ENCODE measurements around the gene STXBP2. TPM values are rescaled to one million over a fixed set of nuclear protein-coding genes. Genes with fewer than 3 reads are reported as not detected.
"Not testable (repeated sequence)": the region's sequence is repeated elsewhere in the genome, so short reads cannot be mapped to it uniquely, and the experiment has no call there.

The STXBP2 gene
- total RNA-seq, 5 donors from 2014 or later (not counting 1 experiment from before 2014, with no cell fraction given) = 185 to 229 (median 228) TPM

- Histone ChIP-seq H3K4me1 (ENCODE audit: control insufficient read depth in 1 of 2, extremely low read depth in 1 of 2, insufficient read depth in 2 of 2, low read length in 2 of 2) (peaks cover 0 to 31% of the 10 kb centered on the region in 2 experiments), H3K9me3 (no peaks in the 10 kb centered on the region), H3K4me3 (ENCODE audit: control insufficient read depth in 1 of 2, extremely low read depth in 1 of 2, low read length in 1 of 2) (no peak overlapping the region), H3K36me3 (ENCODE audit: control insufficient read depth in 2 of 2, extremely low read depth in 1 of 2, insufficient read depth in 1 of 2, low read length in 1 of 2) (peaks cover 9 to 34% of the 10 kb centered on the region in 2 donors), H3K27ac (ENCODE audit: low read length) (no peak overlapping the region), H3K27me3 (replicated peaks in 1 of 2; ENCODE audit: control insufficient read depth in 2 of 2, extremely low read depth in 1 of 2, insufficient read depth in 2 of 2, low read length in 1 of 2) (peaks cover 0 to 2% of the 10 kb centered on the region in 2 experiments)
- no peak for DNase-seq
- WGBS (ENCODE audit: insufficient coverage) = 95% methylated on average over 19 of the region's 43 CpGs
- Mint-ChIP-seq H3K4me3 (no peak overlapping the region), H3K4me1 (peaks cover 25 to 30% (median 26%) of the 10 kb centered on the region in 3 donors), H3K9me3 (no peaks in the 10 kb centered on the region), H3K27ac (no peak overlapping the region), H3K36me3 (peaks cover 17% of the 10 kb centered on the region), H3K27me3 (no peaks in the 10 kb centered on the region)
- POLR2A ChIA-PET = interaction anchor here in 1 of 2 donors (0.5 kb wide), 1 partner anchor 218 kb away, joined by 4 read pairs; no protein-coding TSS in a partner anchor
- CTCF ChIA-PET = no interaction called here
- no peak for ATAC-seq (replicated peaks in 1 of 4)
These were observed 4.7 kb downstream of the STXBP2 start for GRCh38 chr19:7641290-7642276.

GRCh38 chr19:7642295-7643030 is 5.6 kb downstream of the STXBP2 start:
- Histone ChIP-seq H3K4me3 (ENCODE audit: control insufficient read depth in 1 of 2, extremely low read depth in 1 of 2, low read length in 1 of 2) (no peak overlapping the region), H3K9me3 (no peaks in the 10 kb centered on the region), H3K4me1 (ENCODE audit: control insufficient read depth in 1 of 2, extremely low read depth in 1 of 2, insufficient read depth in 2 of 2, low read length in 2 of 2) (peaks cover 0 to 26% of the 10 kb centered on the region in 2 experiments), H3K27me3 (replicated peaks in 1 of 2; ENCODE audit: control insufficient read depth in 2 of 2, extremely low read depth in 1 of 2, insufficient read depth in 2 of 2, low read length in 1 of 2) (peaks cover 0 to 2% of the 10 kb centered on the region in 2 experiments), H3K36me3 (ENCODE audit: control insufficient read depth in 2 of 2, extremely low read depth in 1 of 2, insufficient read depth in 1 of 2, low read length in 1 of 2) (peaks cover 13 to 37% of the 10 kb centered on the region in 2 donors), H3K27ac (ENCODE audit: low read length) (no peak overlapping the region)
- Mint-ChIP-seq H3K27ac (no peak overlapping the region), H3K36me3 (peaks cover 17% of the 10 kb centered on the region), H3K27me3 (no peaks in the 10 kb centered on the region), H3K4me3 (no peak overlapping the region), H3K4me1 (peaks cover 22 to 27% (median 23%) of the 10 kb centered on the region in 3 donors), H3K9me3 (no peaks in the 10 kb centered on the region)
- WGBS (ENCODE audit: insufficient coverage) = 94% methylated on average over 23 of the region's 27 CpGs
- POLR2A ChIA-PET = no interaction called here
- CTCF ChIA-PET = no interaction called here
- no peak for ATAC-seq (replicated peaks in 1 of 4)
- DNase-seq = no peak

GRCh38 chr19:7643031-7643415 is 6.1 kb downstream of the STXBP2 start:
- POLR2A ChIA-PET = no interaction called here
- no peak overlapping the region for H3K4me3 ChIP-seq (ENCODE audit: control insufficient read depth in 1 of 2, extremely low read depth in 1 of 2, low read length in 1 of 2)
- H3K9me3 ChIP-seq = no peaks in the 10 kb centered on the region
- H3K27ac ChIP-seq (ENCODE audit: low read length) = no peak overlapping the region
- Mint-ChIP-seq H3K4me1 (peaks cover 19 to 22% (median 21%) of the 10 kb centered on the region in 3 donors), H3K9me3 (no peaks in the 10 kb centered on the region), H3K36me3 (peaks cover 17% of the 10 kb centered on the region), H3K27me3 (no peaks in the 10 kb centered on the region), H3K27ac (no peak overlapping the region), H3K4me3 (no peak overlapping the region)
- H3K27me3 ChIP-seq (replicated peaks in 1 of 2; ENCODE audit: control insufficient read depth in 2 of 2, extremely low read depth in 1 of 2, insufficient read depth in 2 of 2, low read length in 1 of 2) = peaks cover 0 to 2% of the 10 kb centered on the region in 2 experiments
- ATAC-seq (replicated peaks in 1 of 4) (no peak), DNase-seq (no peak)
- H3K4me1 ChIP-seq (ENCODE audit: control insufficient read depth in 1 of 2, extremely low read depth in 1 of 2, insufficient read depth in 2 of 2, low read length in 2 of 2) = peaks cover 0 to 20% of the 10 kb centered on the region in 2 experiments
- peaks cover 14 to 39% of the 10 kb centered on the region in 2 donors for H3K36me3 ChIP-seq (ENCODE audit: control insufficient read depth in 2 of 2, extremely low read depth in 1 of 2, insufficient read depth in 1 of 2, low read length in 1 of 2)
- CTCF ChIA-PET = no interaction called here
- 83% methylated on average over 2 of the region's 8 CpGs for WGBS (ENCODE audit: insufficient coverage)

- H3K27ac Mint-ChIP-seq; H3K4me3 ChIP-seq (ENCODE audit: control insufficient read depth in 1 of 2, extremely low read depth in 1 of 2, low read length in 1 of 2); H3K4me3 Mint-ChIP-seq; H3K9me3 Mint-ChIP-seq; H3K9me3 ChIP-seq; H3K27me3 ChIP-seq (replicated peaks in 1 of 2; ENCODE audit: control insufficient read depth in 2 of 2, extremely low read depth in 1 of 2, insufficient read depth in 2 of 2, low read length in 1 of 2); H3K27me3 Mint-ChIP-seq; H3K27ac ChIP-seq (ENCODE audit: low read length); POLR2A ChIA-PET: not testable (repeated sequence)
- 87% methylated on average over 9 of the region's 10 CpGs for WGBS (ENCODE audit: insufficient coverage)
- peaks cover 16% of the 10 kb centered on the region for H3K36me3 Mint-ChIP-seq
- CTCF ChIA-PET = interaction anchor here in 1 of 2 donors (0.6 kb wide), 1 partner anchor 1436 kb away, joined by 6 read pairs; no protein-coding TSS in a partner anchor
- H3K4me1 Mint-ChIP-seq = peaks cover 14 to 16% (median 15%) of the 10 kb centered on the region in 3 donors
- Histone ChIP-seq H3K4me1 (ENCODE audit: control insufficient read depth in 1 of 2, extremely low read depth in 1 of 2, insufficient read depth in 2 of 2, low read length in 2 of 2) (peaks cover 0 to 13% of the 10 kb centered on the region in 2 experiments), H3K36me3 (ENCODE audit: control insufficient read depth in 2 of 2, extremely low read depth in 1 of 2, insufficient read depth in 1 of 2, low read length in 1 of 2) (peaks cover 14 to 39% of the 10 kb centered on the region in 2 donors)
- peak in 3 of 35 experiments; percentile 0 to 45 (median 20) for DNase-seq
- ATAC-seq (replicated peaks in 1 of 4) = peak in 1 of 4 experiments; percentile 17
These were observed 7.0 kb downstream of the STXBP2 start for GRCh38 chr19:7643629-7644549.

GRCh38 chr19:7644550-7644877 is 7.6 kb downstream of the STXBP2 start:
- Histone ChIP-seq H3K27ac (ENCODE audit: low read length) (no peak overlapping the region), H3K27me3 (replicated peaks in 1 of 2; ENCODE audit: control insufficient read depth in 2 of 2, extremely low read depth in 1 of 2, insufficient read depth in 2 of 2, low read length in 1 of 2) (peaks cover 0 to 2% of the 10 kb centered on the region in 2 experiments), H3K4me1 (ENCODE audit: control insufficient read depth in 1 of 2, extremely low read depth in 1 of 2, insufficient read depth in 2 of 2, low read length in 2 of 2) (peaks cover 0 to 7% of the 10 kb centered on the region in 2 experiments), H3K36me3 (ENCODE audit: control insufficient read depth in 2 of 2, extremely low read depth in 1 of 2, insufficient read depth in 1 of 2, low read length in 1 of 2) (peaks cover 14 to 38% of the 10 kb centered on the region in 2 donors), H3K4me3 (ENCODE audit: control insufficient read depth in 1 of 2, extremely low read depth in 1 of 2, low read length in 1 of 2) (no peak overlapping the region), H3K9me3 (no peaks in the 10 kb centered on the region)
- H3K27ac Mint-ChIP-seq = no peak overlapping the region
- peaks cover 8 to 10% (median 9%) of the 10 kb centered on the region in 3 donors for H3K4me1 Mint-ChIP-seq
- CTCF ChIA-PET = interaction anchor here in 1 of 2 donors (0.6 kb wide), 1 partner anchor 1437 kb away, joined by 6 read pairs; no protein-coding TSS in a partner anchor
- no peaks in the 10 kb centered on the region for H3K27me3 Mint-ChIP-seq
- POLR2A ChIA-PET = no interaction called here
- H3K36me3 Mint-ChIP-seq = peaks cover 14% of the 10 kb centered on the region
- 98% methylated on average over 12 of the region's 20 CpGs for WGBS (ENCODE audit: insufficient coverage)
- no peak overlapping the region for H3K4me3 Mint-ChIP-seq
- ATAC-seq (replicated peaks in 1 of 4) (no peak), DNase-seq (no peak)
- no peaks in the 10 kb centered on the region for H3K9me3 Mint-ChIP-seq

Data from T-cell (primary cell).